ENCODE measurements around the gene ZNF277.

The ZNF277 gene

DNA sequence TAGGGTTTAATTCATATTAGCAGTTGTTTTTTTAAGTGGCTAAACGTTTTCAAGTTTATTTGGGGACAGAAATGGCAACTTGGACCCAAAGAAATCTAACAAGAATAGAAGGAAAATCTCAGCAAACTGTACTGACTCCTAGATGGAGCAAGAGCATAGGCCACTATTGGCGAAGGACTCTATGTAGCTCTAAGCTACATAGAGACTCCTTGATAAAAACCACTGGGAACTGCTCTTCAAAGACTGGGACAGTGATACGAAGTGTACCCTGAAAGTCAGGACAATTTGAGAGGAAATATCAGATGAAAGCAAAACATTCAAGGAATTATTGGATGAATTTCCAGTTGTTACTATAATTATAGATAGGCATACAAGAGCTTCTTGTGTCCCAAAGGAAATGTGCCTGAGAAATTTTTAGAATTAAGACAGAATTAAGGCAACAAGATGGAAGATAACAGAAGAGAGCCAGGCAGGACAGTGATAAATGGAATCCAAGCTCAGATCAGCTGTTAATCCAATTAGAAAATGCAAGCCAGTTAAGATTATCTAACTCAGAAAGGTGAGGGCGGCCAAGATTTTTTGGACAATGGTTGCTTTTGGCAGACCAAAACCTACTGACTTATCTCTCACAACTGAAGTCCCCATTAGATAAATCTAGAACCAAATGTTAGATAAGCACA lies 140.0 kb downstream of the ZNF277 start:
- DNase-seq (ENCODE audit: low read depth in 2 of 3, low spot score in 2 of 3) = no peak

DNA sequence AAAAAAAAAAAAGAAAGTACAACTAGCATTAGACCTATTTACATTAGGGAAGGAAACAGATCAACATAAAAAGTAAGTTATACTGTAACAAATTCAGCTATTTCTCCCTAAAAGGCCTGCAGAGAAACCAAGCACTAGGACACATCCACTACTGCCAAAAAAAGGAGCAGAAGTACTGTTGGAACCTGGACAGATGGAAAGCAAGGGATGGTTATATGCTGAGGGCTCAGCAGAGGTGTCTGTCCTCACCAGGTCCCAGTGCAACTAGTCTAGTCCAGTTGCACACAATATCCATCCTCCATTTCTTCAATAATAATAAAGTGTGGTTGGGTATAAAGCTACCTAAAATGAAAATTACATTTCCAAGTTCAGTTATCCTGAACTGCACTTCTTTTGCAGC lies 140.6 kb downstream of the ZNF277 start:
- no peak for DNase-seq (ENCODE audit: low read depth in 2 of 3, low spot score in 2 of 3)

DNA sequence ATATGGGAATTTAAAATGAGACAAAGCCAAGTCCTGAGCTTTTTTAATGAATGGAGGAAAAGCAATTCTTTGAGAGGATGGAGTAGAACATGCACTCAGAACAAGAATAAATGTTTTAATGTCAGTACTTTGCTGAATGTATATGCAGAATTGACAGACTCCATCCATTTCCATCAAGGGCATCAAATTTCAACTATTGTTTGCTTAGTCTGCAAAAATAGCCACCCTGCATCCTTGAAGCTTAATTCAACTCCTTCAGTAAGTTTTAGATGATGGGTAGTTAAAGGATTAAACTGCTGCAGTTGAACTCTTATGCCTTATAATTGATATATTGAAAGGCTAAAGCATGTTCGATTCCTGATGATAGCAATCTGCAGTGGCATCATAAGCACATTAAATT lies 144.1 kb downstream of the ZNF277 start:
- no peak for DNase-seq (ENCODE audit: low read depth in 2 of 3, low spot score in 2 of 3)

DNA sequence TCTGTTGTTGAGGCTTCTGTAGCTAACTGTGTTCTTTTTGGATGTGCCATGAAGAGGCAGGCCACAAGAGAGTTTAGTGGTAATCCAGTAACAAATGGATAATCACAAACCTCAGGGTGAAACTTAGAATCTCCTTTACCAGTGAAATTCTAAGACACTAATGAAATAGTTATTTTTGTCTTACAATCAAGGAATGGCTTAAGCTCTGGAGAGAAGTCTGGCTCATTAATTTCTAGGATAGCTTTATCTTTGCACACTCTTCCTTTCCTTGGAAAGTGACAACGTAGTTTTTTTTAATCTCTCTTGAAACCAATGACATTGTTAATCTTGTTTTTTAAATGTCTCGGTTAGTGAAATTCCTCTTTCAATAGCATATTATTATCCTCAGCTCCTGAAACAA lies 150.1 kb downstream of the ZNF277 start:
- no peak for DNase-seq (ENCODE audit: low read depth in 2 of 3, low spot score in 2 of 3)

DNA sequence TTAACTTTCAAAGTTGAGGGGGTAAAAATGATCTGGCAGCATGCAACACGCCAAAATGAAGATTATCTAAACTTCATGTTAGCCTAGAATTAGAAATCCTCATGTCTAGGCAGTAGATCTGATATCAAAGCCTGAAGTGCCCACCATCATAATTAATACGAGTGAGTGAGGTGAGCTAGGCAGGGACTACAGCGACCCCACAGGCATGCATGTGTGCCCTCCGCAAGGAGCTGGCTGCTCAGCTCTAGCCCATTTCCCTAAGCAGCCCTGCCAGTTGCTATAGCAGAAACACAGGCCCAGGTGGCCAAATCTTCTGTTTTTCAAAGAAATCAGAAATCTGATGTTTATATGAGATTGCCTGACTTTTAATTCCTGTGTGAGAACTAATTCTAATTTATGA lies 150.6 kb downstream of the ZNF277 start:
- DNase-seq (ENCODE audit: low read depth in 2 of 3, low spot score in 2 of 3) = no peak

DNA sequence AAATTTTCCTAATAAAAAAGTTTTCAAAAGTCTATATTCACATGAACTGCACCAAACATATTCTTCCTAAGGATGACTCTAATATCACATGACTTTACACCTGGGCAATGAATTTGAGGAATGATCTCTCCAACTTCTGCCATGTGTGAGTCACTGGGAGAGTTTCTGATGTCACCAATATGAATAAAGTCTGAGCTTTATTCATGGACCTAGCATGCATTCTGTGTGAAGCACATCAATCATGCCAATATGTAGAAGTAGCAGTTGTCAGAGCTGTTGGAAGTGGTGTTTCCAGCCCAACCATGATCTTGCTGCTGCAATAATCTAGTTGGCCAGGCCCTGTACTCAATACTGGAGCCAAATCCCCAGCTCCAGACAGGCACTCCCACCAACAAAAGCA lies 152.0 kb downstream of the ZNF277 start:
- no peak for DNase-seq (ENCODE audit: low read depth in 2 of 3, low spot score in 2 of 3)

DNA sequence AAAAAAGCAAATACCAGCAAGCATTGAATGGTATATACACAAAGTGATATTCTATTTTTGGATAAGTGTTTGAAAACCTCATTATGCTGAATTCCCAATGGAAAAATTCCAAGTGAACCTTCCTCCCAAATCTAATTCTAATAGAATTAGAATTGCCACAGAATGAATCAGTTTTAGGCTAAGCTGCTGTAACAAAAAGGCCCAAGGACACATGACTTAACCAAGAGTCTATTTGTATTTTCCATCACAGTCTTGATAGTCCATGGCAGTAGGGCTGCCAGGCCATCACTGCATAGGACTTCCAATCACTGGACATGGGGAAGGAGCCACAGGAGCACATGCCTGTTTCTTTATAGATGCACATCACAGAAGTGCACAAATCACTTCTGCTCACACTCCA lies 152.6 kb downstream of the ZNF277 start:
- DNase-seq (ENCODE audit: low read depth in 2 of 3, low spot score in 2 of 3) = no peak

DNA sequence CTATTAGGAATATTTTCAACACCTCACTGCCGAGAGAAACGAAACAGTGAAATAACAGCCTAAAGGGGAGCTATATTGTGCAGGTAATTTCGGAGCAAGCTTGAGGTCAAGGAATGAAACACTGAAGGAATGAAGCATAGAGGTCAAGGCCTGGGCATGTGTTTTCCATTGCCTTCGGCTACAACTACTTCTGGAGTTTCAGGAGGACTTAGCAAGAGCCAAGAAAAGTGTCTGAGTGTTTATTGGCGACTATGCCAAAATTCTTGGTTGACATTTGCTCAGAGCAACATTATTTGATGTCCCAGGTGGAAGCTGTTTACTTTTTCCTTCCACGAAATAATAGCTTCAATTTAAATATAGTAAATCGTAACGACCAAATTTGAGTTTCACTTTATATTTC lies 154.2 kb downstream of the ZNF277 start:
- DNase-seq (ENCODE audit: low read depth in 2 of 3, low spot score in 2 of 3) = no peak

DNA sequence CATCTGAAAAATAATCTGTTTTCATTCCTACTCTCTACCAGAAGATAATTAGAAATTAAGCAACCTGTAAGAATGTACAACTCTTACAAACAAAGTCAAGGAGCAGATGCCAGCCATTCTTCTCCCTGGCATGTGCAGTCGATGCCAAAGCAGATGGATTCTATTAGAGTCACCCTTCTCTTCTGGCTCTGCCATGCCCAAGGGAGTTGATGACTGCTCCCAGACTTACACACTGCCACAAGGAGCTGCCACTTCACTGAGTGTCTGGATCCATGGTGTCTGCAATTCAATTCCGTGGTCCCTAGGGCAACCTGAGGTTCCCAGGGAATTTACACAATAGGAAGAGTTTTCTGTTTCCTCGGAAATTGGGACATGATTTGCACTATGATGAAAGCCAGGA lies 154.7 kb downstream of the ZNF277 start:
- no peak for DNase-seq (ENCODE audit: low read depth in 2 of 3, low spot score in 2 of 3)

DNA sequence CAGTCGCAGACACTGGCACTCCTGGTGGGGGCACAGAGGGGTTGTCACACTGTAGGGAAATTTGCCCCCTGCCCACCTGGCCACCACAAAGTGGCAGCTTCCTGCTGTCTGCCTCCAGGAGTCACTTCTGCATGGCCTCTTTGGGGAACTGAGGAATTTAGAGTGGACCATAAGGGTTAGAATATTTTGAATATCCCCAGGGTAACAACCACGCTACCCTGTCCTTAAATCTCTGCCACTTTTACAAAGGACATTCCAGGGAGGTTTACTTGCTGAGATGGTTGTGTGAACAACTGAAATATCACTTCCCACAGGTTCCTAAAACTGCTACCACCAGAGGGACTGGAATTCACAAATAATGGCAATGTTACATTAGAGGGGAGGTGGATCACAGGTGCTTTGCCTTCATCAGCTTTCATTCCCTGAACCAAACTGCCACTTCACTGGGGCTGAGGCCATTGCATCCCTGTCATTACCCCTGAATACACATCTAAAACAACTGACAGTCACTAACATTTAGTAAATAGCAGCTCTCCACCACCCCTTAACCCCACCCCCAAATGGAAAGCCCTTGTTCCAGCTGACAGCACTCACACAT lies 155.7 kb downstream of the ZNF277 start:
- no peak for DNase-seq (ENCODE audit: low read depth in 2 of 3, low spot score in 2 of 3)

DNA sequence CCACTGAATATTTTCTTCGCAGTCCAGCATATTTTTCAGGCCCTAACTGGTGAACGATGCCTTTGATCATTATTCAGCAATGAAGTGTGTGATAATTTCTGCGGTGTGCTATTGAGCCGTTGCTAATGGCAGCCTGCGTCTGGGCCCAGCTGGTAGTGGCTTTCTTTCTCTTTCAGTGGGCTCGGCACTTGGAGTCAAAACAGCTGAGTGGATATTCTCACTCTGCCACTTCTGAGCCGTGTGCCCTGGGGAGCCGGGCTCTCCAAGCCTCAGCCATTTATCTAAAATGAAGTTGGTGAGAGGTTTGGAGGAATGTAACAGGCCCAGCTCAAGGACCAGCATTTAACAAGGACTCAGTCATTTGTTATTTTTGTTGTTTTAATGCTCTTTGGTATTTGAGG lies 156.2 kb downstream of the ZNF277 start:
- DNase-seq (ENCODE audit: low read depth in 2 of 3, low spot score in 2 of 3) = no peak

DNA sequence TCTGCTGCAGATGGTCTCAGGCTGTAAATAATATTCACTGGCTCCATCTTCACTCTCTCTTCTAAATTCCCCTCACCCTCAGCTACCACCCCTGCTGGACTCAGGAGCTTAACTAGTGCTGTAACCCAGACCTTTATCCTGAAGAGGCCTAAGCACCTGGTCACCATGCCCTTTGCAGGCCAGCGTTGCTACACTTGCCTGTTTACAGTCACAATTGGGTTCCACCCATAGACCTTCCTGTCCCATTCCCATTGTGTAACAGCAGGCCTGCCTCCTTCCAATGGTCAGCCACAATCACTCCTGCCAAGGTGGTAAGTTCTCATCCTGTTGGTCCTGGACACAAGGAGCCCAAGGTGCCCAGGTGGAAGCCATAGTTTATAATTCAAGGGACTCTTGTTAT lies 157.9 kb downstream of the ZNF277 start:
- no peak for DNase-seq (ENCODE audit: low read depth in 2 of 3, low spot score in 2 of 3)

DNA sequence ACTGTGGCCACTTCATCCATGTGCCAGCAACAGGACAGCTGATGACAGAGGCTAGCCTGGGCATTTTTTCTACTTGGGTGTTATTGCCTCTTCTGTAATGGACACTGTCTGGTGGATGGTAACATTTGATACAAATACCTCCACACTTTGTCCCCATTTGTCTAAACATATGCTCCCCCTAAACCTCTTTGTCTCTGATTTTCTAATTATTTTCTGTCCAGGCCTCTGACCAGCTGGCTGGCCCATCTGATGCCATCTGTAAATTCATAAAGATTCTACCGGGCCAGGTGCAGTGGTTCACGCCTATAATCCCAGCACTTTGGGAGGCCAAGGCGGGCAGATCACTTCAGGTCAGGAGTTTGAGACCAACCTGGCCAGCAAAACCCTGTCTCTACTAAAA lies 159.1 kb downstream of the ZNF277 start:
- DNase-seq (ENCODE audit: low read depth in 2 of 3, low spot score in 2 of 3) = no peak

DNA sequence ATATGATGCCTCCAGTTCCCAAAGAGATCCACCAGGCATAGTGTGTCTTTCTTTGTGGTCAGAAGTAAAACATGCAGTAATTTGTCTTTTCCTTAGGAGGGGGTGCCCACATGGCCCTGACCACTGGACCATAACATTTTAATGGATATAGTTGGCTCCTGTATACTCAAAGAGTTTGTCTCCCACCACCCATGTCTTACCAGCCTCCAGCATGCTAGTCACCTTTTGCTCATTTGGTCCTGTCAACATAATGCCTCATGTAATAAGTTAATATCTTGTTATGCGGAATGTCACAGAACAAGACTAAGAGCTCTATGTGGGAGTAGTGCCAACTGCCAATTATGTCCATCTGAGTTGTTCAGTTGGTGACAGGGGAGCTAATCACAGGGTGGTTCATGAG lies 160.4 kb downstream of the ZNF277 start:
- no peak for DNase-seq (ENCODE audit: low read depth in 2 of 3, low spot score in 2 of 3)

DNA sequence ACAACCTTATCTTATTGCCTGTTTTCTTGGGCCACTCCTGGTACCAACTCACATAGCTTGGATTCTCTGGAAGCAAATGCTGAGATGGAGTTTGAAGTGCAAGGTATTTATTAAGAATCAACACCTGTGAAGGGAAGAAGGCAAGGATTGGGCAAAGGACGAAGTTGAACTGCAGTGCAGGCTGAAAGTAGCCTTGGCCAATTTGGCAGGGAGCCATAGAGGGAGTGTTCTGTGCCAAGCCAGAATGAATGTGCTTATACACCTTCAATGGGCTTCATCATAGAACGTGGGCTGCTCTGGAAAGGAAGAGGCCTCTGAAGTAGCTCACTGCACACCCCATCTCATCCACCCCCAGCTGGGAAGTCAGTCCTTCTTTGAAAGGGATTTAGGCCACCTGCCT lies 163.9 kb downstream of the ZNF277 start:
- no peak for DNase-seq (ENCODE audit: low read depth in 2 of 3, low spot score in 2 of 3)

DNA sequence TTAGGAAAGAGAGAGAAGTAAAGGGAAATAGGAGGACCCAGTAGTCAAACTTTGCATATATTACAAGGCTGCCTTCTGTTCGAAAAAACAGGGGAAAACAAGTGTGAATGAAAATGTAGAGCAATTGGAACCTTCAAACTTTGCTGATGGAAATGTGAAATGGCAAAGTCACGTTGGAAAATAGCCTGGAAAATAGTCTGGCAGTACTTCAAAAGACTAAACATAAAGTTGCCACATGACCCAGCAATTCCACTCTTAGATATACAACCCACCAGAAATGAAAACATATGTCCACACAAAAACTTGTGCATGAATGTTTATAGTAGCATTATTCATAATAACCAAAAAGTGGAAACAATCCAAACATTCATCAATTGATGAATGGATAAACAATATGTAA lies 165.2 kb downstream of the ZNF277 start:
- no peak for DNase-seq (ENCODE audit: low read depth in 2 of 3, low spot score in 2 of 3)

DNA sequence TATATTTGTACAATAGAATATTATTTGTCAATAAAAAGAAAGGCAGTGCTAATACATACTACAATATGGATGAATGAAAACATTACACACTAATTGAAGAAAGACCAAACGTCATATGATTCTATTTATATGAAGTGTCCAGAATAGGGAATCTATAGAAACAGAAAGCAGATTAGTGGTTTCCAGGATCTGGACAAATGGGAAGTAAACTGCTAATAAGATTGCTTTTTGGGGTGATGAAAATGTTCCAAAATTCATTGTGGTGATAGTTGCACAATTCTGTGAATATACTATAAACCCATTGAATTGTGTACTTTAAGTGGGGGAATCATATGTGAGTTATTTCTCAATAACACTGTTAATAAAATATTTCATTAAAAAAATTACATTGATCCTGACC lies 165.6 kb downstream of the ZNF277 start:
- DNase-seq (ENCODE audit: low read depth in 2 of 3, low spot score in 2 of 3) = no peak

DNA sequence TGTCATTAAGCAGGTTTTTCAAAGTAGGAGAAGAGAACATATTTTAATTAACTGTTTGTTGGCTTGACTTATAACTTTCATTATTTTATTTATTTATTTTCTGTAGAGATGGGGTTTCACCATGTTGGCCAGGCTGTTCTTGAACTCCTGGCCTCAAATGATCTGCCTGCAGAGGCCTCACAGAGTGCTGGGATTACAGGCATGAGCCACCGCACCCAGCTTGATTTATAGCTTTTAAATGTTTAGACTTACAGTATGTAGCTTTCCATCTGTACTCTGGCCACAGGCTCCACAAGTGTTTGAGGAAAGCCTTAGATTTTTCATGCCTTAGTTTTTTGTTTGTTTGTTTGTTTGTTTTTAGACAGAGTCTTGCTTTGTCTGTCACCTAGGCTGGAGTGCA lies 171.1 kb downstream of the ZNF277 start:
- DNase-seq (ENCODE audit: low read depth in 2 of 3, low spot score in 2 of 3) = no peak

DNA sequence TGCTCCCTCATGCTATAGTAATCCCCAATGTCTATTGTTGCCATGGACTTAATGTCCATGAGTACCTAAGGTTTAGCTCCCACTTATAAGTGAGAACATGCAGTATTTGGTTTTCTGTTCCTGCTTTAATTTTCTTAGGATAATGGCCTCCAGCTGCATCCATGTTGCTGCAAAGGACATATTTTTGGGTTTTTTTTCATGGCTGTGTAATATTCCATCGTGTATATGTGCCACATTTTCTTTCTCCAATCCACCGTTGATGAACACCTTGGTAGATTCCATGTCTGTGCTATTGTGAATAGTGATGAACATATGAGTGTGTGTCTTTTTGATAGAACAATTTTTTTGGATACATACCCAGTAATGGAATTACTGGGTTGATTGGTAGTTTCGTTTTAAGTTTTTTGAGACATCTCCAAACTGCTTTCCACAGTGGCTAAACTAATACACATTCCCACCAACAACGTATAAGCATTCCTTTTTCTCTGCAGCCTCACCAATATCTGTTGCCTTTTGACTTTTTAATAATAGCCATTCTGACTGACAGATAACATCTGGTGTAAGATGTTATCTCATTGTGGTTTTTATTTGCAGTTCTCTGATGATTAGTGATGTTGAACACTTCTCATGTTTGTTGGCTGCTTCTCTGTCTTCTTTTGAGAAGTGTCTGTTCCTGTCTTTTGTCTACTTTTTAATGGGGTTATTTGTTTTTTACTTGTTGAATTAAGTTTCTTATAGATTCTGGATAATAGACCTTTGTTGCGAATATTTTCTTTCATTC lies 175.0 kb downstream of the ZNF277 start:
- DNase-seq (ENCODE audit: low read depth in 2 of 3, low spot score in 2 of 3) = no peak

DNA sequence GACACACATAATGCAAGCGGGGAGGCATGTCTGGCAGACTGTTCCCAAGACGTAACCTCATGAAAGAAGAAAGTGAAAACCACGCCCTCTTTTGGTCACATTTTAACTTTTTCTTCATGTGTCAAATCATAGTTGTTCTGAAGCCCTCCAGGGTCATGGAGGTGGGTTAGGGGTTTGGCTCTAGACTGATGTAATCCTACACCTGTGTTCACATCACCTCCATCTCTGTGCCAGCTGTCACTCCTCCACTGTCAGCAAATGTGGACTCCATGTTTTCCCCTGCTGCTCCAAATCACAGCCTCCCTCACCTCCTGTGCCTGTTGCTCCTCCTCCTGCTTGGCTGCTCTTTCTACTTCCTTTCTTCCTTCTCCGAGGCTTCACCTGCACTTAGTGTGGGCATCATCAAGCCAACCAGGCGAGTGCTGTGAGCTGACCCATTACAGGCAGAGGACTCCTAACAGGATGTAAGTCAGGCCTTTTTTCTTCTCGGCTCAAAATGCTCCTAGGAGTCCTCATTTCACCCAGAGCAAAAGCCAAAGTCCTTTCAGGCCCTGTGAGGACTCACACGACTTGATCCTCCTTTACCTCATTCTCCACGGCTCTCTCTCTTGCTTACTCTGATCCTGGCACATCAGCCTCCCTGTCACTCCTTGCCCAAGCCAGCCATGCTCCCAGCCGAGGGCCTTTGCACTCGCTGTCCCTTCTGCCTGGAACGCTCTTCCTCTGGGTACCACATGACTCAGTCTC lies 177.3 kb downstream of the ZNF277 start:
- no peak for DNase-seq (ENCODE audit: low read depth in 2 of 3, low spot score in 2 of 3)

DNA sequence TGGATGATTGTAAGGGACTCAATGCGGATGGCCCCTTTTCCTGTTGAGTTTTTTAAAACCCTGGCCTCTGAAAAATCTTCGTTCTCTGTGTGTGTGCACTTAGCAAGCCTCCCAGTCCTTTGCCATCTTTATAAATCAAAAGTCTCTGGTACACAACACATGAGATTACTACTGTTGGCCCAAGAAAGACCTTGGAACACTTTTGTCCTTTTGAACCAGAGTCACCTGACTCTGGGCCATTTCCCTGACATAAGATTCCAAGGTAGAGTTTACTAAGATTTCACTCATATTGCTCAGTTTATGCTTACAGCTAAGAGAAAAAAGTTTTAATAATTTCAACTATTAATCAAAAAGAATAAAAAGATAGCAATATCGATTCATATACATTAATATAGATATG lies 179.0 kb downstream of the ZNF277 start:
- no peak for DNase-seq (ENCODE audit: low read depth in 2 of 3, low spot score in 2 of 3)

DNA sequence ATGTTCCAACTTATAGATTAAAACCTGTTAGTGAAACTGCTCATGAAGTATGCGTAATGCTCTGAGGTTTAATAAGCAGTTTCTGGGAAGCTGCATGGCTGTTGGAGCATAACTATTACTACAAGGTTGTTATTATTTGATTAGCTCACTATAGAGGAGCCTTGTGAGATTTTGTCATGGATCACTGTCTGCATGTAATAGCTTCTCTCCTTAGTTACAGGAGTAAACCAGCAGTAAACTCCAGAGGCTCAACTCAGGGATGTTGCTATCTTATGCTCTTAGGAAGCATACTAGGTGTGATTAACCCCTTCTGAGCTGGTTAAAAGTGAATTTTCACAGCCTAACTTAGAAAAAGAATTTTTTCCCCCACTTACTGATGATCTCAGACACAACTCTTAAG lies 180.1 kb downstream of the ZNF277 start:
- DNase-seq (ENCODE audit: low read depth in 2 of 3, low spot score in 2 of 3) = no peak
